GM19452 (cell line): ENCODE measurements around the gene TCEAL7.

Experiments
- ATAC-seq: cut with Tn5 transposase; IDR thresholded peaks from one replicate; pipeline ENCODE4 v1.9.1; 2021; ENCODE audit not compliant: unreplicated experiment

TCEAL7 gene

GRCh38 chrX:103363046-103363445, 33.0 kb downstream of the TCEAL7 start:
- no peak for ATAC-seq

GRCh38 chrX:103367502-103367901, 37.5 kb downstream of the TCEAL7 start:
- ATAC-seq, result no peak

- ATAC-seq, result no peak
These were observed 39.4 kb downstream of the TCEAL7 start for GRCh38 chrX:103369479-103369878.

- ATAC-seq, result no peak
These were observed 42.8 kb downstream of the TCEAL7 start for GRCh38 chrX:103372886-103373285.

GRCh38 chrX:103373581-103373980, 43.5 kb downstream of the TCEAL7 start:
- no peak for ATAC-seq

- ATAC-seq, result no peak
These were observed 46.3 kb downstream of the TCEAL7 start, which contains the start of gene BEX3 for GRCh38 chrX:103376118-103376978. TSS of gene BEX3 (plus strand) at chrX:103376538. CDS start at chrX:103377522, 984 bp downstream.

- ATAC-seq, result no peak
These were observed 46.9 kb downstream of the TCEAL7 start for GRCh38 chrX:103376979-103377324.

- no peak for ATAC-seq
These were observed 49.0 kb downstream of the TCEAL7 start for GRCh38 chrX:103378990-103379389.
